Measurements from ENCODE around the gene DPT.
"Not testable (repeated sequence)": the region's sequence is repeated elsewhere in the genome, so short reads cannot be mapped to it uniquely, and the experiment has no call there.

DPT gene

DNA sequence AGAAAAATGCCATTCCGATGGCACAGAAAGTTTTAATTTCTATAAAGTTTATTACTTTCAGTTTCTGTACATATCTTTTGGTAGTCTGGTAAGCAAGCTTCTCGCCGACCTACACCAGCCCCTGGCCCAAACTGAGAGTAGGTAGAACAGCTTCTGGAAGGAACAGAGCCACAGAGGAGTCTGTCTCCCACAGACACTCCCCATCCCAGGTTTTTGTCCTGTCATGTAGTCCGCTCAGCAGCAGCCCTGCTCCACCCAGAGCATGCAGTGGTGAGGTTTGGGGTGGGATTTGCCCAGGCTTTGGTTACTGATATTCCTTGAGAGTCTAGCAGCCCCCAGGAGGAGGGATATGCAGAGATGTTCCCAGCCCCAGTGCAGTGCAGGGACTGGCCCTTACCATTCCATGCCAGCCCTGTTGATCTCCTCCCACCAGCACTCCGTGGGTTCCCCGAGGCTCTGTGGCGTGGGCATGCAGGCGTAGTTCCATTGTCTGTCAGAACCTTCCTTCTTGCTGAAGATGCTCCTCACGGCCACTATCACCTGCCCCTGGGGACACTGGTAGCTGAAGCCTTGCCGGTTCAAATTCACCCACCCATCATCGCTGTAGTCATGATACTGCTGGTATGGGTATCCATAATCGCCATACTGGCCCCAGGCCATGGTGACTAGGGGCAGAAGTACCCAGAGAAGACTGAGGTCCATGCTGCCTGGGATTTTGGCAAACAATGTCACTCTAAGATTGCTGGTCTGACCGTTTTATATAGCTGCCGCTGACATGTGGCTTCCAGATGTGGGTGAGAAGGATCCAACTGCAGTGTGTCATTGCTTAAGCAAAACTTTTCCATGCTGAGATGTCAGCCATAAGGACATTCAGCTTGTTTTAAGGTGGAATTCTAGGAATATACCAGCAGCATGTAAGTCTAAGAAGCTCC lies at the start of gene DPT:
TSS of gene DPT (minus strand) at position 734 of the 932 bp plus-strand sequence. CDS start at position 702, 32 bp downstream.
- no peak for DNase-seq

DNA sequence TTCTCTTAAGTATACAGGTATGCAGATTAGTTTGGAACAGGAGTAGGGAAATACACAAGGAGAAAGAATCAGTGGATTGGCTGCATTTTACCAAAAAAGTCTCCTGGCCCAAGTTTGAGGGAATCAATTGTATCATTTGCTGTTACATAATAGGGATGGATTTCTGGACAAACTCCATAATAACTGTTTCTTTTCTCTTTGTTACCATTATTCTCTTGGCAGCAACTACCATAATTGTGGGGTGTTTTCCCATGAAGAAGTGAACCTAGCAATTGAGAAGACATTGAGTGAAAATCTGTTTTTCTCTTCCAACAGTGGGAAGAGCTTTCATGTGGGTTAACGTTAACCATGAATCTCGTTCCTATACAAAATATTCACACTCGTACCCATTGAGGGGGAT lies 46.4 kb upstream of the DPT start:
- DNase-seq, result no peak

DNA sequence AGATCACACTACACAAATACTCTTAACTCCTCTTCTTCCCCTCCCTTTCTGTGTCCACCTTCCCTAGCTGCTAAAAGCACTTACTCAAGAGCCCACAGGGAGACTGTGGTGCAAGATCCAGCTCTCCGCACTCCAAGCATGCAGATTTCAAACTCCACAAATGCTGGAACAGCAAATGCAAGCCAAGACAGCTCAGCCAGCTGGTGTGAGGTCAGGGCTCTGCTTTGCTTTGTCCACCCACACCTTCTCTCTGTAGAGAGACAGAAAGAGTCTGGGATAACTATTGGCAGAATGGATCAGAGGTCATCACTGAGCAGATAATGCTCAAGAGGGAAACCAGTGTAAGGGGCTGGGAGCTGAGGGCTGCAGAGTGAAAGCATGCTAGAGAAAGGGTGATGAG lies 45.2 kb upstream of the DPT start:
- DNase-seq, result no peak

DNA sequence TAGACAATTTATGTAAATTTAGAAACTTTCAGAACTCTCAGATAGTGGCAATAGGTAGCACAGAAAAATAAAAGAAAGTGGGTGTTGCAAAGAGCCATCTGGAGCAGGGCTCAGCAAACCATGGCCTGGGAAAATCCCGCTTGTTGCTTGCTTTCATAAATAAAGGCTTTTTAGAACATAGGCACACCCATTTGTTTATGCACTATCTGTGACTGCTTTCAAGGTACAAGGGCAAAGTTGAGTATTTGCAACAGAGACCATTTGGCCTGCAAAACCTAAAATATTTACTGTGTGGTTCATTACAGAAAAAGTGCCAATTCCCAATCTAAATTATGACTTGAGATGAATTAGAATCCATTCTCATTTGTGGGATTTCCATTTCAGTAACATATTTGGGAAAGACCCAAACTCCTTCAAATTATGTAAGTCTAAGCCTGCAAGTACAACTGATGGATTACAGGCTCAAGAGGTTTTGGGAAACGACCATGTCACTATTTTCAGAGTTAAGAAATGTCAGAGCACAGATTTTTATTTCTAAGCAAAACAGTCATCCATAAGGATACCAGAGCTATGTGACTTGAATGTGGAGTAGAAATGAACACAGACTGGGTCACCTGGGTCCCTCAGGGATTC lies 43.5 kb upstream of the DPT start:
- DNase-seq, result no peak

DNA sequence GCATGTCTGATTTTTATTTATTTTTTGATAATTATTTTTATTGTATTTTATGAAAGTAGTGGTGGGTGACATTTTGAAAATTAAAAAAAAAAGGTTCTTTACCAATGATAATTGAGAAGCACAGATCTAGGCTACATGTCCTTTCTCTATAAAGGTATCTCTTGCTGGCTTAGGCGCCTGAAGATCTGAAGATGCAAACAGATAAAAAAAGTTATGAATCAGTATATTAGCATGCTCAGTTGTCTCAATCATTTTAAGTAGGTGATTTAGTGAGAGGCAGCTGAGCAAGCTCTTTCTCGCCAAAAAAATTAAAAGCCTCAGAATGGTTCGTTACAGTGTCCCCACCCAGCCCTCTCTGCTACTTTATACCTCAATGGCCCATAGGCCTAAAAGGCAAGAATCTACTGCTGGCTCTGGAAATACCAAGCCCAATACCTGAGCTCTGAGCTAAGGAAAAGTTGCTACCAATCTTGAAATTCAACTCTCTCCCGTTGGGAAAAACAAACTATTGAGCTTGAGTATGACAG lies 42.2 kb upstream of the DPT start:
- no peak for DNase-seq

DNA sequence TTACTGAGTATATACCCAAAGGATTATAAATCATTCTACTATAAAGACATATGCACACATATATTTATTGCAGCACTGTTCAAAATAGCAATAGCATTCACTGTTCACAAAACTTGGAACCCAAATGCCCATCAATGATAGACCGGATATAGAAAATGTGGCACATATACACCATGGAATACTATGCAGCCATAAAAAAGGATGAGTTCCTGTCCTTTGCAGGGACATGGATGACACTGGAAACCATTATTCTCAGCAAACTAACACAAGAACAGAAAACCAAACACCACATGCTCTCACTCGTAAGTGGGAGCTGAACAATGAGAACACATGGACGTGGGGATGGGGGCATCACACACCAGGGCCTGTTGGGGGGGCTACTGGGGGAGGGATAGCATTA lies 40.9 kb upstream of the DPT start:
- DNase-seq, result not testable (repeated sequence)

DNA sequence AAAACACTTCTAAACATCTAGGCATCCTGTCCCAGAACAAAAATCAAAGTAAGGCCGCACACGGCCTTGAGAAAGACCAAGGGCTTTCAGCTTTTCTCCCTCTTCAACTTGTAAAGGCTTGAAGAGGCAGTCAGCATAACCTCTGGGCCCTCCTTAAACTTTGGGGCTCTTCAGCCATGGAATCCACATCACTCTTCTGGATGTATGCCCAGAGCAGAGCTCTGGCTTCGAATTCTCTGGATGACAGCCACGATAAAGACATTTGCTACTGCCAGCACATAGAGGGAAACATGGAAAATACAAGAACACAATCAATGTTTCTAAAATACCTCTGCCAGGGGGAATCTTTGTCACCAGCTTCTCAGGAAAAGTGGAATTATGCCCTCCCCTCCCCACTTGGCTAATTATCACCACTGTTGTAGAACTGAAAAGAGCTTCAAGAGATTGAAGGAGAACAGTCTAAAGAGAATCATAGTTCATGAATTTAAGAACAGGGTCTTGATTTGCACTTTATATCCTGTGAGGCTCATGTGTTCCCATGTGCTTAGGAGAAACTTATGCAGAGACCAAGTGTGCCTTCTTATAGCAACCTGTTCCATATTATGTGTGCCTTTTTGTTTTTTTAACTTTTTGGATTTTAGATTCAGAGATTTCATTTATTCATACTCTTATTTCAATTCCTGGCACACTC lies 39.0 kb upstream of the DPT start:
- no peak for DNase-seq

DNA sequence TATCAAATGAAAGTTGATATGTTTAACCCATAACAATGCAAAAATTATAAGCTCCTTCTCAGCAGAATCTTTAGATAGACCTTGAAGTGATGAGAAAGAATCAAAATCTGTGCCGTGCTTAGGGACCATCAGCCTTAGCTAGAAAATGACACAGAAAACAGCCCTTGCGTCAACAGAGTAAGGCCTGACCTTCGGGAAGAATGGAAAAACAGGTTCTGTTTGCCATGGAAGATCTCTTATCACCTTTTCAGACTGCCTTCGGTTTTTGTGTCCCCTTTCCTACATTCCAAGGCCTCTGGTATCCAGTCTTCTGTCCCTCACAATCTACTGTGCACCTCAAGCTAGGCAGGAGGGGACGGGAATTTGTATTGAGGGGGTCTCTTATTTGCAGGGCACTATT lies 37.6 kb upstream of the DPT start:
- no peak for DNase-seq

DNA sequence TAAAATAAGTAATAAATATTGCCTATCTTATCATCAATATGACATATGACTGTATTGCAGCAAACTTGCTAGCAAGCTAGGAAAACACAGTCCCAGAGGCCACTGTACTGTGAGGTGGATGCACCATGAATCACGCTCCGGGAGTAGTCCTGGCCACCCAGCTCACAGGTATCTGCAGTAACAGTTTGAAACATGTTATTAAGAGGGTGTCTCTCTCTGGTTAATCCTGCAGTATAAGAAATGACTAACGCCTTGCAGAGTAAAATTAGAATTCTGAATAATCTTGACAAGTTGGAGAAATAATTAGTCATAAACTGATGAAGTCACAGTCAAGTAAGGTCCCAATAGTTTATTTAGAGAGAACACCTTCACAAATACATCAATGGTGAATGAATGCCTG lies 34.0 kb upstream of the DPT start:
- no peak for DNase-seq

DNA sequence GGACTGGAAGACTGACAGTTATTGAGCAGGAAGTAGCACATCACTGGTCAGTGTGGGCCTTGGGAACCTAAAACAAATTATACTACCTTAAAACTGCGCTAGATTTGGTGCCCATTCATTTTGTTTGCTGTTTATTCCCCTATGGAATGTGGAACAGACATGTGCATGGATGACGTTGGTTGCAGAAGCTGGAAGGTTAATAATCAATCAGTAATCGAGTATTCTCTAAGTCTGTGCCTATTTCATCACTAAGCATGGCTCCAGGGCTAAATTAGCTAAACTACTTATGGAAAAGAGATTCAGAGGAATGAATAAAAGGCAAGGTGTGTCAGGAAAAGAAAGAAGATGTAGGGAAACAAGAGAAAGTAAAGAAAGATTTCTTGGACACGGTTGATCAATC lies 33.5 kb upstream of the DPT start:
- DNase-seq, result no peak

DNA sequence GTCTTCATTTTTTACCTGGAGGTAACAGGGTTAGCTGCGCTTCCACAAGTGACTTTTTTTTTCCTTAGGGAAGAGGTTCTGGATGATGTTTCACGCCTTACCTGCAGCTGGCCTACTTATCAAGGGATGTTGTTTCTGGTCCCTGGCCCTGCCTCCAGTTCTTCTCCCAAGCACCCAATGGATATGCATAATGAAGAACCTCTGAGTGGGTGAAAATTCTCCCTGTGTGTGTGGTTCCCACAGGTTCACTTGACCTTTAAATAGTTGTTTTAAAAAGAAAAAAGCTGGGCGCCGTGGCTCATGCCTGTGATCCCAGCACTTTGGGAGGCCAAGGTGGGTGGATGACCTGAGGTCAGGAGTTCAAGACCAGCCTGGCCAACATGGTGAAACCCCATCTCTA lies 31.8 kb upstream of the DPT start:
- no peak for DNase-seq

DNA sequence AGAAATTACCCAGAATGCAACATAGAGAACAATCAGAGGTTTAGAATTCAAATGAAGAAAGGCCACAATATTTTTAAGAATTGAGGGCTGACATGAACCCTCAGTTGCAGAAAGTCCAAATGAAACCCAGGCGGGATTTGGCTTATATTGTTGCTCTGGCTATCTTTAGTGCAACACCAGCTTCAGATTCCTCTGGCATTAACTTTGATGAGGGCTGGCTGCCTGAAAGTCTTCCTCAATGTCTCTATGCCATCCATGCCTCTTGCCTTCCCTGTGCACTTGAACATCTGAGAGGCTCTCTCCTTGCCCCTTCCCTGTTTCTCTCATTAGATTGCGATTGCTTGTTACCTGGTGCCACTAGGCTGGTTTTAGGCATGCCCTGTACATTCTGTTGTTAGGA lies 31.2 kb upstream of the DPT start:
- no peak for DNase-seq

DNA sequence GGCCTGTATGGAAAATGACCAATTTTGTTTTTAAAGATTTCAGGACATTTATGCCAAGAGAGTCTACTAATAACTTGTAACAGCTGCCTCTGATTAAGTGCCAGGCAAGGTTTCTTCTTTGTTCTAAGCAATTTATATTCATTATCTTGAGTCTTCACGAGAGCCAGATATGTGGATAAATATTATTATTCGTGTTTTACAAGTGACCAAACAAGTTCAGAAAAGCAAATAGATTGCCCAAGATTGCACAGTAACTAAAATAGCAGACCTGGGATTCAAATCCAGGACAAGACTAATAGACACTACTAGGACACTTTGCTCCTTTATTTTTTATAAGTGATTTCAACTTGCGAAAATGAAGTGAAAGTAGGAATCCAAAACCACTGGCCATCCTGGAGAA lies 30.1 kb upstream of the DPT start:
- DNase-seq, result no peak

DNA sequence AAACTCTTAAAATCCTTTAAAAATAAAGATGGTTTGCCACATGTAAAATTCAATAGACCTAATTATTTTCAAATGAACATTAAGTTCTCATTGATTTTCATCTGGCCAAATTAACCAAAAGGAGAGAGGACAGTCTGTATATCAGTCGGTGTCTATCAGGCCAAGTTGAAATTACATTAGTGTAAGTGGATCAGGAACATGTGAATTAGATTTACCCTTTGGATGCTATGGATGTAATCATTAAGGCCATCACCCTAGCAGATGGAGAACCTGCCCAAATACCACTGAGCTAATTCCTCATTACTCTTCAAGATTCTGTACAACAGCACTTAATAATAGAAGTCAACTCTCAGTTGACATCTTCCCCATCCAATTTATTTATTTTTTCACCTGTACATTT lies 29.5 kb upstream of the DPT start:
- no peak for DNase-seq

DNA sequence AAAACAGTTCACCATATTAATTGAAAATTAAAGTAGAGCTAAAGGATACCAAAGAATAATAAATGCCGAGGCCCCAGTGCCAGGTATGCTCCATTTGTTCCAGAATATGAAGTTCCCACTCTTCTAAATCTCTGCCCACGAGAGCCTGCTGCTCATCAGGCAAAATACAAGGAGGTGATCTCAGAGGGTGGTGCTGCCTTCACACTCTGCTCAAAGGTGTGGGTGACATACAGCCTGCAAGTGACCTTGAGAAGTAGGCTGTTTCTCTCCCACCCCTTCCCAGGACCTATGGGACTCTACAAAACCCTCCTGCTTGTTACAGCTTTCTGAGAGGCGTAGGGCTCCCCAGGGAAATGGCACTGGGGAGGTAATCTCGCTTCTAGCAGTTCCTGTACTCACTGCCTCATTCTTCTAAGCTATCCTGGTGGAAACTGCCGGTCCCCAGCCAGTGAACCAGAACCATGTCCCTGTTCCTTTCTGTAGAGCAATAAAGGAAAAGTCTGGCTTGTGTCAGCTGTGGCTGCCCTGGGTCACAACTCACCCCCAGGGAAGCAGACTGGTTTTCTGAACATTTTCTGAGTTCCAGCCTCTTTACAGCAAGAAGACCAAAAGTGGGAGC lies 26.9 kb upstream of the DPT start:
- DNase-seq, result peak; percentile 2

DNA sequence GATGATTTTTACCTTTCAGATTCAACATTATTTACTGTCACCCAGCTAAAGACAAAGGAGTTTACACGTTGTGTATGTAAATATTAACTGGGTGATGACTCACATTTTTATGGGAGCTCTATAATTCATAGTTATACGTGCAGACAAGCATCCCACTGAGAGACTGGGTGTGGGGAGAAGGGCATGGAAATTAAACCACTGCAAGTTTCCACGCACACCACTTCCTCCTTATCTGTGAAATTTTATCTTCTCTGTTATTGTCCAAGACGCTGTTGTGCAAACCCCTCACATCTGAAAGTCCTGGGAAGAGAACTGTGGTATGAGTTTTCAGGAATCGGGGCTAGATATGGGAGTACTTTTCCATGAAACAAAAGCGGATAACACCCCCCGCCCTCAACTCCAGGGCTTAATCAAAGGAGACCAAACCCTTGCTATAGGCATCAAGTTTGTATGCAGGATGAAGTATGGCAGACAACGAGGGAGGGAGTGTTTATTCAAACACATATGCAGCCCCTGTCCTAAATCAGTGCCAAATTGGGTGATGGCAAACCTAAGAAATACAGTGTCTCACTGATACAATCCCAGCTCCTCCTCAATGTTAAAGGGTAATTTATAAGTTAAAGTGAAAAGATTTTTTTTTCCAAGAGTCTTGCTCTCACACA lies 23.3 kb upstream of the DPT start:
- peak; percentile 17 for DNase-seq

DNA sequence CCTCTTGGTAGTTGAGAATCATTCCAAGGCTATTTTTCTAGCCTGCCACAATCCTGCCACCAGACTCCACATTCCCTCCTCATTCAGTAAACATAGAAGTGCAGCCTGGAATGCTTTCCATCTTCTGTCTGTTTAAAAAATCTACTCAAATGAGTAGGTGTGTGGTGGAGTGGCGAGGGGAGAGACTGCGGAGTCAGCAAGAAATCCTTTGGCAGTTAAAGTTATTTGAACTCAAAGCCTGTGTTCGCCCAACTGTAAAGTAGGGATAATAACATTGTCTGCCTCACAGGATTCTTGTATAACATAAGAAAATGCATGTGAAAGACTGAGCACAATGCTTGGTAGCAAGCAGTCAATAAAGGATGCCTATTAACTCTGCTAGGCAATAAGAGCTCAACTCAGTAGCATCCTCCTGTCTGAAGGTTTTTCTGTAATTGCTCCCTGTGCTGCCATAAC lies 22.2 kb upstream of the DPT start:
- DNase-seq, result peak; percentile 81

DNA sequence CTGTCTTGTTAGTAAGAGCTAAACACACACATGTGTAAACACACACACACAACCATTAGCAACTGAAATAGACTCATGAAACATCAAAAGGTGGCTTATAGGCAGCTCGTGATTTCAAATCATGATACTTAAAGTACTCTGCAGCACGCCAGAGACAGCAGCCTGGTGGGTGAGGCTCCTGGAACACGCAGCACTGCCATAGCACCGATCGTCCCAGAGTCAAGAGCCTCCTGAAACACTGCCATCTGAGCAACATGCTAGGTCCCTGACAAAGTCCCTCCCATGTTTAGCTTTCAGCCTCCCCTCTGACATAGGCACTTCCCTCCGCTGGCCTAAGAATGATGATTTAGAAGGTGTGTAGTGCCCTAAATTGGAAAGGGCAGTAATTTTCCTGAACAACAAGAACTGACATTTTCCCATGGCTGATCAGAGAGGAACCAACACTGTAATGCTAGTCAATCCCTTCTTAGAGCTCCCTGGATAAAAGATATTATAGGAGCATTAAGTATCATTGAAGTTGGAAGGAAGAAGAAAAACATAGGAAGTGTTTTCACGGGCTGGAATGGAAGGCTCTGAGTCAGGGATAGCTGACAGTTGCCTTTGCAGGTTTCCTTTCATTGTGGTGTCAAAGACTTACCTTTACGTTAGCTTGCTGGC lies 14.1 kb upstream of the DPT start:
- no peak for DNase-seq

DNA sequence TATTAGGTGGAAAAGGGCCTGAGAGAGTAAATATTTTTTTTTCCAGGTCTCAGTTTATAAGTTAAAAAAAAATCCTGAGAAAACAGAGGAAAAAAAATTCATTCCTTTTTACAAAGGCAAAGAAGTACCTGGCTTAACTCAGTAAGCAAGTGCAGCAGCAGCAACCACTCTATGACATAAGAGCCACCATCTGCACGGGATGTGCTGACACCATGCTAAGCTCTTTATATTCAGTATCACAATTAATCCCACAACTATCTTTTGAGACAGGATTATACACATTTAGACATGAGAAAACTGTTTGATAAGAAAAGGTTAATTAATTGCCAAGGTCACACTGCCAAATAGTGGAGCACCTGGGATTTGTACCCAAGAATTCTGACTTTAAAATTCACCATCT lies 13.4 kb upstream of the DPT start:
- DNase-seq, result no peak

DNA sequence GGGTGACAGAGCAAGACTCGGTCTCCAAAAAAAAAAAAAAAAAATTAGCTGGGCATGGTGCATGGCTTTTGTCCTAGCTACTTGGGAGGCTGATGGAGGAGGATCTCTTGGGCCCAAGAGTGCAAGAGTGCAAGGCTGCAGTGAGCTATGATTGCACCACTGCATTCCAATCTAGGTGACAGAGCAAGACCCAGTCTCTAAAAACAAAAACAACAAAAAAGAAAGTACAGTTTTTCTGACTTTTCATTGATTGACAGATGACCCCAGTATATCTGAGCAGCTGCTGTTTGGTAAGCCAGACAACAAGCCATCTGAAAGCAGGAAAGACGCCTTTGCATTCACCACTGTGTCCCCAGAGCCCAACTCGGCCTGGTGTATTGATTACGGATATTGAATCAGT lies 10.9 kb upstream of the DPT start:
- peak; percentile 1 for DNase-seq

DNA sequence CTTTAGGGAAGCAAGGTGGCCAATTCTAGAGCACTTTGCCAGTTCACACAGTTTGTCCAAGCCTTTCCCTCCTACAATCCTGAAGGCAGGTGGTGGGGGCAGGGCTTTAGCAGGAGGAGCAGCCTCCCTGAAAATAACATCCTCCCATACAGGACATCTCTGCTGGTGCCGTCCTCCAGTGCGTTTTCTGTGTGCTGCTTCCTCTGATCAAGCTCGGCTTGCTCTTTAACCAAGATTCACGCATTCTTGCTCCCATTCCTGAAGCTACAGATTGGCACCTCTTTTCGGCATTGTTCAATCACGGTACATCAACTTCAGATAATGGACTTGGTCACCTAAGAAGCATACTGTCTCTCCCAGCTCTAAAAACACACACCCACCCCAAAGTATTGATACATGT lies 7.5 kb upstream of the DPT start:
- DNase-seq, result peak; percentile 31

DNA sequence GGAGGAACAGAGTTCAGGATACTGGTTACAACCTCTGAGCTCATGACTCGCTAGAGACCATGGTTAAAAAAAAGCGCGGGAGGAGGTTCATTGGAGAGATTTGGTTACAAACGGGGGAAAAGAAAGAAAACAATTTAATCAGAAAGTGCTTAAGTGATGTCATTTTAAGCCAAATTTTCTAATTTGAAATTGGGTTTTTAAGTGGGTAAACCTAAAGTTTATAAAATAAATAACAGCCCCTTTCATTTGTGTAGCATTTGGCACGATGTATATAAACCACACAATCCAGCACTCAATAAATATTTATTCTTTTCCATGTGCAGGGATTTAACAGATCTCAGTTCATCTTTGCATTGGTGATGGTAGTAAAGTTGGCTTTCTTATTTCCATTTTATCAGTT lies 7.0 kb upstream of the DPT start:
- DNase-seq, result no peak
